ENCODE data around the gene SPEF1. TPM values are rescaled to one million over a fixed set of nuclear protein-coding genes. Genes with fewer than 3 reads are reported as not detected.

SPEF1 gene
- total RNA-seq, 1 donor from 2014 or later: 0.46 TPM

GRCh38 chr20:3812975-3813847 lies 32.0 kb upstream of the SPEF1 start:
- intact Hi-C loops (cut with DNase I): no loop called here
- Histone ChIP-seq H3K36me3 (no peaks in the 10 kb centered on the region), H3K27me3 (no peaks in the 10 kb centered on the region), H3K27ac (peak overlapping the region; percentile 96), H3K9me3 (no peaks in the 10 kb centered on the region), H3K4me1 (peaks cover 38% of the 10 kb centered on the region), H3K4me3 (no peak overlapping the region)
- TF ChIP-seq CTCF (IDR thresholded peaks at IDR 0.05): no peak
- ATAC-seq (no peak), DNase-seq (no peak)

GRCh38 chr20:3812259-3812681 lies 31.0 kb upstream of the SPEF1 start:
- H3K4me1 ChIP-seq: peaks cover 47% of the 10 kb centered on the region
- H3K4me3 ChIP-seq: no peak overlapping the region
- TF ChIP-seq CTCF (IDR thresholded peaks at IDR 0.05): no peak
- peak overlapping the region; percentile 96 for H3K27ac ChIP-seq
- DNase-seq (no peak), ATAC-seq (no peak)
- H3K36me3 ChIP-seq: no peaks in the 10 kb centered on the region
- H3K27me3 ChIP-seq: no peaks in the 10 kb centered on the region
- intact Hi-C loops (cut with DNase I): no loop called here
- no peaks in the 10 kb centered on the region for H3K9me3 ChIP-seq

- no peaks in the 10 kb centered on the region for H3K36me3 ChIP-seq
- peak; percentile 99 for DNase-seq
- H3K27ac ChIP-seq: peak overlapping the region; percentile 96
- no peak for TF ChIP-seq CTCF (IDR thresholded peaks at IDR 0.05)
- peak; percentile 91 for ATAC-seq
- peak overlapping the region; percentile 56 for H3K4me3 ChIP-seq
- H3K9me3 ChIP-seq: no peaks in the 10 kb centered on the region
- peaks cover 53% of the 10 kb centered on the region for H3K4me1 ChIP-seq
- intact Hi-C loops (cut with DNase I): no loop called here
- no peaks in the 10 kb centered on the region for H3K27me3 ChIP-seq
Observed at GRCh38 chr20:3811467-3812258, 30.4 kb upstream of the SPEF1 start.

- ATAC-seq: no peak
- Histone ChIP-seq H3K27ac (peak overlapping the region; percentile 96), H3K9me3 (no peaks in the 10 kb centered on the region), H3K27me3 (no peaks in the 10 kb centered on the region), H3K4me1 (peaks cover 79% of the 10 kb centered on the region), H3K4me3 (peak overlapping the region; percentile 42), H3K36me3 (peaks cover 26% of the 10 kb centered on the region)
- no peak for DNase-seq
- no peak for TF ChIP-seq CTCF (IDR thresholded peaks at IDR 0.05)
- intact Hi-C loops (cut with DNase I): no loop called here
Observed at GRCh38 chr20:3808544-3808943, 27.3 kb upstream of the SPEF1 start.

GRCh38 chr20:3804781-3805180 lies 23.5 kb upstream of the SPEF1 start:
- H3K36me3 ChIP-seq: peaks cover 64% of the 10 kb centered on the region
- no peaks in the 10 kb centered on the region for H3K9me3 ChIP-seq
- intact Hi-C loops (cut with DNase I): no loop called here
- H3K4me1 ChIP-seq: peaks cover 87% of the 10 kb centered on the region
- no peak for TF ChIP-seq CTCF (IDR thresholded peaks at IDR 0.05)
- H3K27ac ChIP-seq: peak overlapping the region; percentile 96
- no peak for DNase-seq
- no peaks in the 10 kb centered on the region for H3K27me3 ChIP-seq
- no peak for ATAC-seq
- H3K4me3 ChIP-seq: no peak overlapping the region
